Measurements from ENCODE around the gene ATOSB. TPM values are rescaled to one million over a fixed set of nuclear protein-coding genes. Genes with fewer than 3 reads are reported as not detected.

The ATOSB gene
- total and polyA plus RNA-seq, 9 donors, result 2.5 to 12.2 (median 7.1) TPM

DNA sequence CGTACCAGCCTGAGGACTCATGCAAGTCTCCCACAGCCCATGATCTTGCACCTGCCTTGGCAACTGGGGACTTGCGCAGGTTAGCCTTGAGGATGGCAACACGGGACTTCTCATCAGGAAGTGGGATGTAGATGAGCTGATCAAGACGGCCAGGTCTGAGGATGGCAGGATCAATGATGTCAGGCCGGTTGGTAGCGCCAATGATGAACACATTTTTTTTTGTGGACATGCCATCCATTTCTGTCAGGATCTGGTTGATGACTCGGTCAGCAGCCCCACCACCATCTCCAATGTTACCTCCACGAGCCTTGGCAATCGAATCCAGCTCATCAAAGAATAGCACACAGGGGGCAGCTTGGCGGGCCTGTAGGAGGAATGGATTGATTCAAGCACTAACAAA lies 56.2 kb downstream of the ATOSB start:
- Histone ChIP-seq H3K27ac (no peak overlapping the region), H3K4me3 (no peak overlapping the region), H3K36me3 (no peaks in the 10 kb centered on the region), H3K4me1 (ENCODE audit: insufficient read depth) (no peaks in the 10 kb centered on the region), H3K27me3 (no peaks in the 10 kb centered on the region), H3K9me3 (no peaks in the 10 kb centered on the region)
- 89 to 92% (median 92%) methylated on average over 10 of the region's 10 CpGs for WGBS, 3 donors
- no peak for DNase-seq
- TF ChIP-seq EP300 (IDR thresholded peaks at IDR 0.05) (no peak), POLR2A (IDR thresholded peaks at IDR 0.05) (no peak)
- TF ChIP-seq, protein P1, sequence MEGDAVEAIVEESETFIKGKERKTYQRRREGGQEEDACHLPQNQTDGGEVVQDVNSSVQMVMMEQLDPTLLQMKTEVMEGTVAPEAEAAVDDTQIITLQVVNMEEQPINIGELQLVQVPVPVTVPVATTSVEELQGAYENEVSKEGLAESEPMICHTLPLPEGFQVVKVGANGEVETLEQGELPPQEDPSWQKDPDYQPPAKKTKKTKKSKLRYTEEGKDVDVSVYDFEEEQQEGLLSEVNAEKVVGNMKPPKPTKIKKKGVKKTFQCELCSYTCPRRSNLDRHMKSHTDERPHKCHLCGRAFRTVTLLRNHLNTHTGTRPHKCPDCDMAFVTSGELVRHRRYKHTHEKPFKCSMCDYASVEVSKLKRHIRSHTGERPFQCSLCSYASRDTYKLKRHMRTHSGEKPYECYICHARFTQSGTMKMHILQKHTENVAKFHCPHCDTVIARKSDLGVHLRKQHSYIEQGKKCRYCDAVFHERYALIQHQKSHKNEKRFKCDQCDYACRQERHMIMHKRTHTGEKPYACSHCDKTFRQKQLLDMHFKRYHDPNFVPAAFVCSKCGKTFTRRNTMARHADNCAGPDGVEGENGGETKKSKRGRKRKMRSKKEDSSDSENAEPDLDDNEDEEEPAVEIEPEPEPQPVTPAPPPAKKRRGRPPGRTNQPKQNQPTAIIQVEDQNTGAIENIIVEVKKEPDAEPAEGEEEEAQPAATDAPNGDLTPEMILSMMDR (IDR thresholded peaks at IDR 0.05), result no peak
- intact Hi-C loops (cut with DNase I), result no loop called here

DNA sequence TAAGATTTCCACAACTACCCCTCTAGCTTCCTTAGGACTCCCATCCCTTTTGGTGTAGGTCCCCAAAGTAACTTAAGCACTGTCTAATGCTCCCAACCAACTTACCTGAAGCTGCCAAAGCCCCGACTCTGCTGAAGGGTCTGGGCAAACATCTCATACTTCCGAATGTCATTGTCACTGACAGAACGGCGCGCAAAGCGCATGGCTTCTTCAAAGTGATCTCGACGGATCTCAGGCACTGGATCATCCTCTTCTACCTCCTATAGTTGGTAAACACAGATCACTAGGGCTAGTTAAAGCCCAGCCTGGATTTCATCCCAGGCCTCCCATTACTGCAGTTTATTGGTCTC lies 58.4 kb downstream of the ATOSB start:
- no peaks in the 10 kb centered on the region for H3K9me3 ChIP-seq
- no peaks in the 10 kb centered on the region for H3K27me3 ChIP-seq
- DNase-seq, result no peak
- TF ChIP-seq EP300 (IDR thresholded peaks at IDR 0.05) (no peak), POLR2A (IDR thresholded peaks at IDR 0.05) (no peak)
- TF ChIP-seq, protein P1 (IDR thresholded peaks at IDR 0.05), result no peak
- H3K27ac ChIP-seq, result no peak overlapping the region
- intact Hi-C loops (cut with DNase I), result no loop called here
- H3K4me3 ChIP-seq, result no peak overlapping the region
- H3K4me1 ChIP-seq (ENCODE audit: insufficient read depth), result no peaks in the 10 kb centered on the region
- H3K36me3 ChIP-seq, result no peaks in the 10 kb centered on the region
- WGBS, 3 donors, result 92 to 99% (median 95%) methylated on average over 8 of the region's 8 CpGs

DNA sequence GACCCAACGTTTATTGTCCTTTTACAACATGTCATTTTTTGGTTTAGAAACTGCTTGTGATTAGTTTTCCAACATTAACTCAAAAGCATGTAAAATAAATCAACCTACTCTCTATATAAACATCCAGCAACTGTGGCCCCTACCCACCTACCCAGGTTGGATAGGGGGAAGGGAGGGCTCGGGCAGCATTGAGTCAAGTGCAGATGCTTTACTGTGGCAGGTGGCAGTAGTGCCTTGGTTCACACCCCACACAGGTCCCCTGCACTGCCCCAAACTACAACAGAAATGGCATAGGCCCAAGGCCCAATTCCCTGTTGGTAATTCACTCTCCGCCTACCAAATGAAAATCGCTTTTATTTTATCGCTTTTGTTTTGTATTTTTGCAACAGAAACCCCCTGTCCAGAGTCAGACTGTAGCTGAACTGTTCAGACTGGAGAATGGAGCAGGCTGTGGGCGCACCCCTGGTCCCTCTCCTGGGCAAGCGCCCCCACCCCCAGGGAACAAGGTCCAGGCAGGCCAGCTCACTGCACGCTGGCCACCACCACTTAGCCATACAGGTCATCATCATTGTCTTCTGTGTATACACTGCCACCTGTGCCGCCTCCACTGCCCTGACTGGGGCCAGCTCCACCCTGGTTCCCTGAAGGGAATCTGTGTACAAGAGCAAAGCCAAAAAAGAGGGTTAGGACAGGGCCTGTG lies 58.9 kb downstream of the ATOSB start:
- TF ChIP-seq, protein P1 (IDR thresholded peaks at IDR 0.05), result no peak
- TF ChIP-seq EP300 (IDR thresholded peaks at IDR 0.05) (no peak), POLR2A (IDR thresholded peaks at IDR 0.05) (no peak)
- DNase-seq, result no peak
- no peaks in the 10 kb centered on the region for H3K9me3 ChIP-seq
- no peaks in the 10 kb centered on the region for H3K36me3 ChIP-seq
- no peaks in the 10 kb centered on the region for H3K27me3 ChIP-seq
- intact Hi-C loops (cut with DNase I), result no loop called here
- 92 to 95% (median 95%) methylated on average over 9 of the region's 9 CpGs for WGBS, 3 donors
- no peak overlapping the region for H3K4me3 ChIP-seq
- no peak overlapping the region for H3K27ac ChIP-seq
- H3K4me1 ChIP-seq (ENCODE audit: insufficient read depth), result no peaks in the 10 kb centered on the region

DNA sequence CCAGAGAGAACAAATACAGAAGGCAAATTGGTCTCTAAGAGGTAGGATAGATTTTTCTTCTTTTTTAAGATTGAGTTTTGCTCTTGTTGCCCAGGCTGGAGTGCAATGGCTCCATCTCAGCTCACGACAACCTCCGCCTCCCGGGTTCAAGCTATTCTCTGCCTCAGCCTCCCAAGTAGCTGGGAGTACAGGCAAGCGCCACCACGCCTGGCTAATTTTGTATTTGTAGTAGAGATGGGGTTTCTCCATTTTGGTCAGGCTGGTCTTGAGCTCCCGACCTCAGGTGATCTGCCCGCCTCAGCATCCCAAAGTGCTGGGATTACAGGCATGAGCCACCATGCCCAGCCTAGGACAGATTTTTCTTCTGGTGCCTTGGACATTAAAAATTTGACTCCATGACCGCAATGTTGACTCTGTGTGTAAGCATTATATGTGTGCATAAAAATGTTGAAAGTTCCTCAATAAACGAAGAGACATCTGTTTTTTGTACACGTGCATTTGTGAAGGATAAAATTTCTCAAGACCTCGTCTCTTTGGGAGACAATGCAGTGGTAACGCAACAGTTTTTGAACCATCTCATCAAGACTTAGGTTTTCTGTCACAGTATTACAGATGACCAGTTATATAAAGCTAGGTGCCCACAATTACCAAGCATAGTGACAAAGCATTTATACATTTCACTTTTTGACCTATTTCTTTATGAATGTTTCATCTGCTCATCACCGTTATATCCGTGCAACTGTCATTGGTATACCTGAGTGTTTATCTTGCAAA lies 60.6 kb downstream of the ATOSB start:
- Histone ChIP-seq H3K4me3 (no peak overlapping the region), H3K27me3 (no peaks in the 10 kb centered on the region), H3K9me3 (no peaks in the 10 kb centered on the region), H3K27ac (no peak overlapping the region), H3K36me3 (no peaks in the 10 kb centered on the region), H3K4me1 (ENCODE audit: insufficient read depth) (no peaks in the 10 kb centered on the region)
- no peak for DNase-seq
- WGBS, 3 donors, result 94 to 95% (median 94%) methylated on average over 14 of the region's 14 CpGs
- TF ChIP-seq, protein P1 (IDR thresholded peaks at IDR 0.05), result no peak
- TF ChIP-seq EP300 (IDR thresholded peaks at IDR 0.05) (no peak), POLR2A (IDR thresholded peaks at IDR 0.05) (no peak)
- intact Hi-C loops (cut with DNase I), result no loop called here

Data from ovary (tissue), 9 donors.